Endodermal cell (in vitro differentiated cells): Measurements from ENCODE around the gene SUPT3H. TPM values are rescaled to one million over a fixed set of nuclear protein-coding genes. Genes with fewer than 3 reads are reported as not detected.
"Not testable (repeated sequence)": the region's sequence is repeated elsewhere in the genome, so short reads cannot be mapped to it uniquely, and the experiment has no call there.

ENCODE experiments used
- DNase-seq: peaks from one replicate; pipeline ENCODE4 v3.0.0-alpha.2; 2017
- H3K27ac ChIP-seq: 2 replicates; pipeline ENCODE4 v1.5.1; 2013; ENCODE audit warnings: mild to moderate bottlenecking, low read depth, low read length, moderate library complexity
- H3K27me3 ChIP-seq: 2 replicates; pipeline ENCODE4 v1.6.1; 2013; ENCODE audit warnings: mild to moderate bottlenecking, low read length, moderate library complexity; ENCODE audit not compliant: insufficient read depth, control insufficient read depth, poor library complexity, severe bottlenecking
- H3K36me3 ChIP-seq: 2 replicates; pipeline ENCODE4 v1.7.0; 2013; ENCODE audit warnings: mild to moderate bottlenecking, low read length, moderate library complexity; ENCODE audit not compliant: control insufficient read depth, insufficient read depth
- H3K4me1 ChIP-seq: one replicate; pipeline ENCODE4 v1.7.0; 2013; ENCODE audit warnings: low read length; ENCODE audit not compliant: control insufficient read depth, insufficient read depth
- H3K4me3 ChIP-seq: 2 replicates; pipeline ENCODE4 v1.5.1; 2013; ENCODE audit warnings: mild to moderate bottlenecking, low read length, moderate library complexity
- H3K9ac ChIP-seq: 2 replicates; pipeline ENCODE4 v1.6.1; 2013; ENCODE audit warnings: mild to moderate bottlenecking, low read length, moderate library complexity; ENCODE audit not compliant: poor library complexity, severe bottlenecking; ENCODE audit errors: extremely low read depth
- H3K9me3 ChIP-seq: 2 replicates; pipeline ENCODE4 v1.6.1; 2013; ENCODE audit warnings: mild to moderate bottlenecking, low read length, moderate library complexity; ENCODE audit not compliant: control insufficient read depth
- H3K27ac Mint-ChIP-seq: 2 replicates; pipeline ENCODE4 v1.8.0; 2020; ENCODE audit warnings: mixed read lengths
- H3K27me3 Mint-ChIP-seq: 2 replicates; pipeline ENCODE4 v1.8.0; 2021; ENCODE audit warnings: mild to moderate bottlenecking, mixed read lengths; ENCODE audit not compliant: insufficient read depth
- H3K36me3 Mint-ChIP-seq: 2 replicates; pipeline ENCODE4 v1.8.0; 2020; ENCODE audit warnings: low read depth, mixed read lengths
- H3K4me1 Mint-ChIP-seq: 2 replicates; pipeline ENCODE4 v1.8.0; 2020; ENCODE audit warnings: mixed read lengths
- H3K4me3 Mint-ChIP-seq: 2 replicates; pipeline ENCODE4 v1.8.0; 2020; ENCODE audit warnings: mild to moderate bottlenecking, moderate library complexity, mixed read lengths
- H3K9me3 Mint-ChIP-seq: 2 replicates; pipeline ENCODE4 v1.8.0; 2020; ENCODE audit warnings: mild to moderate bottlenecking, mixed read lengths
- CTCF ChIP-seq: fragments of 200-600 bp; sonication (generic); conservative IDR thresholded peaks from 2 replicates; pipeline ENCODE4 v1.5.0; 2021; ENCODE audit warnings: antibody characterized with exemption, mild to moderate bottlenecking
- WGBS, 2 experiments: methylation state at CpG; one replicate each; pipeline versions ENCODE4 v1.1.5 to v1.1.7; 2013; ENCODE audit warnings: missing lambda C conversion rate in 2 of 2, mixed read lengths in 1 of 2; ENCODE audit not compliant: insufficient coverage in 1 of 2, insufficient read length in 1 of 2; 5-methylcytosine and 5-hydroxymethylcytosine counted together
- total RNA-seq, 2 donors: library from RNA; stranded (reverse); fragmentation: NEBNext Ultra II Directional in 1 of 2; extraction: Animal tissue kit (Norgen Biotek cat#: 25700) in 1 of 2; gene quantifications; 2 replicates in 1 of 2; 3 replicates in 1 of 2; pipeline ENCODE4 v1.2.1, GENCODE V29; 2021

SUPT3H gene
- total RNA-seq, 2 donors from 2014 or later = 32.4 to 34.7 TPM

- Histone ChIP-seq H3K27ac (no peak overlapping the region), H3K9ac (no peak overlapping the region), H3K9me3 (no peaks in the 10 kb centered on the region), H3K27me3 (no peaks in the 10 kb centered on the region), H3K4me3 (no peak overlapping the region), H3K4me1 (no peaks in the 10 kb centered on the region), H3K36me3 (no peaks in the 10 kb centered on the region)
- DNase-seq = no peak
- H3K27me3 Mint-ChIP-seq = no peaks in the 10 kb centered on the region
- peaks cover 5% of the 10 kb centered on the region for H3K4me1 Mint-ChIP-seq
- peaks cover 10% of the 10 kb centered on the region for H3K36me3 Mint-ChIP-seq
- peaks cover 22% of the 10 kb centered on the region for H3K9me3 Mint-ChIP-seq
- no peak overlapping the region for H3K4me3 Mint-ChIP-seq
- TF ChIP-seq CTCF = no peak
- 88% methylated on average over 2 of the region's 2 CpGs; no CpG with 5 or more reads in 1 of the 2 experiments for WGBS, 2 experiments
- H3K27ac Mint-ChIP-seq = no peak overlapping the region
Measured at GRCh38 chr6:44906761-44907160, 471.0 kb downstream of the SUPT3H start.

- not testable (repeated sequence) for H3K4me1 ChIP-seq, H3K4me3 Mint-ChIP-seq, H3K4me1 Mint-ChIP-seq, H3K4me3 ChIP-seq, H3K9me3 ChIP-seq, H3K36me3 ChIP-seq, H3K27me3 Mint-ChIP-seq, H3K9ac ChIP-seq, H3K27ac Mint-ChIP-seq, H3K27ac ChIP-seq, H3K27me3 ChIP-seq
- peaks cover 22% of the 10 kb centered on the region for H3K36me3 Mint-ChIP-seq
- H3K9me3 Mint-ChIP-seq = peaks cover 36% of the 10 kb centered on the region
- peak; percentile 44 for DNase-seq
- WGBS, 2 experiments = 90 to 97% methylated on average over 4 to 11 of the region's 11 CpGs
Measured at GRCh38 chr6:44900358-44900757, 477.4 kb downstream of the SUPT3H start.

- no peak overlapping the region for H3K27ac ChIP-seq
- H3K9me3 ChIP-seq = peaks cover 8% of the 10 kb centered on the region
- H3K4me3 ChIP-seq = no peak overlapping the region
- no peaks in the 10 kb centered on the region for H3K27me3 Mint-ChIP-seq
- no peaks in the 10 kb centered on the region for H3K4me1 ChIP-seq
- H3K27ac Mint-ChIP-seq = no peak overlapping the region
- H3K9me3 Mint-ChIP-seq = peaks cover 28% of the 10 kb centered on the region
- H3K4me1 Mint-ChIP-seq = no peaks in the 10 kb centered on the region
- no peak overlapping the region for H3K4me3 Mint-ChIP-seq
- peaks cover 20% of the 10 kb centered on the region for H3K36me3 Mint-ChIP-seq
- no peaks in the 10 kb centered on the region for H3K27me3 ChIP-seq
- no peak for DNase-seq
- H3K9ac ChIP-seq = no peak overlapping the region
- no peaks in the 10 kb centered on the region for H3K36me3 ChIP-seq
- 89 to 95% methylated on average over 9 to 10 of the region's 10 CpGs for WGBS, 2 experiments
- TF ChIP-seq CTCF = no peak
Measured at GRCh38 chr6:44898296-44898930, 479.3 kb downstream of the SUPT3H start.

- no peak overlapping the region for H3K27ac ChIP-seq
- no peak overlapping the region for H3K4me3 Mint-ChIP-seq
- no peak for TF ChIP-seq CTCF
- H3K9ac ChIP-seq = no peak overlapping the region
- peaks cover 25% of the 10 kb centered on the region for H3K9me3 Mint-ChIP-seq
- no peaks in the 10 kb centered on the region for H3K4me1 ChIP-seq
- H3K36me3 Mint-ChIP-seq = peaks cover 20% of the 10 kb centered on the region
- no peak overlapping the region for H3K27ac Mint-ChIP-seq
- no peak overlapping the region for H3K4me3 ChIP-seq
- peaks cover 8% of the 10 kb centered on the region for H3K9me3 ChIP-seq
- no peaks in the 10 kb centered on the region for H3K27me3 ChIP-seq
- no peaks in the 10 kb centered on the region for H3K4me1 Mint-ChIP-seq
- no peak for DNase-seq
- no peaks in the 10 kb centered on the region for H3K27me3 Mint-ChIP-seq
- no peaks in the 10 kb centered on the region for H3K36me3 ChIP-seq
Measured at GRCh38 chr6:44897316-44897715, 480.4 kb downstream of the SUPT3H start.
